Gastrocnemius medialis (tissue), 4 donors: Measurements from ENCODE around the gene DSN1. TPM values are rescaled to one million over a fixed set of nuclear protein-coding genes. Genes with fewer than 3 reads are reported as not detected.

Source experiments
- ATAC-seq, 2 donors: fragments of 150-250 bp; one replicate each; pipeline ENCODE4 v1.9.1; 2016
- DNase-seq, 2 donors: peaks; one replicate each; pipeline ENCODE4 v3.0.0-alpha.2; 2019
- H3K27ac ChIP-seq, 4 donors: fragments of 200-600 bp; sonication (generic); 1 replicate in 1 of 4; 2 replicates in 3 of 4; pipeline ENCODE4 v1.5.1; 2016 to 2018; ENCODE audit warnings: mild to moderate bottlenecking in 2 of 4, moderate library complexity in 1 of 4
- H3K27me3 ChIP-seq, 3 donors: fragments of 200-600 bp; sonication (generic) in 2 of 3; 1 replicate in 1 of 3; 2 replicates in 2 of 3; pipeline versions ENCODE4 v1.5.1 to v1.6.0; 2016 to 2019; ENCODE audit warnings: mild to moderate bottlenecking in 1 of 3, moderate library complexity in 1 of 3
- H3K36me3 ChIP-seq, 2 donors: fragments of 200-600 bp; sonication (generic) in 1 of 2; one replicate each; pipeline ENCODE4 v1.5.1; 2017 to 2018
- H3K4me1 ChIP-seq, 2 donors: fragments of 200-600 bp; sonication (generic) in 1 of 2; one replicate each; pipeline ENCODE4 v1.5.1; 2016 to 2017; ENCODE audit warnings: mild to moderate bottlenecking in 2 of 2
- H3K4me3 ChIP-seq, 4 donors: fragments of 200-600 bp; sonication (generic) in 3 of 4; 1 replicate in 1 of 4; 2 replicates in 3 of 4; pipeline ENCODE4 v1.5.1; 2016 to 2019; ENCODE audit warnings: mild to moderate bottlenecking in 2 of 4
- H3K9me3 ChIP-seq, 3 donors: fragments of 200-600 bp; sonication (generic) in 2 of 3; 1 replicate in 1 of 3; 2 replicates in 2 of 3; pipeline ENCODE4 v1.5.1; 2016 to 2019
- CTCF ChIP-seq, 5 experiments: fragments of 450-650 bp in 3 of 5; fragments of 200-600 bp in 2 of 5; sonication (generic) in 2 of 5; IDR thresholded peaks in 4 of 5; conservative IDR thresholded peaks in 1 of 5; 1 replicate in 4 of 5; 2 replicates in 1 of 5; pipeline ENCODE4 v1.5.1; 2016 to 2019; ENCODE audit warnings: antibody characterized with exemption in 5 of 5, mild to moderate bottlenecking in 3 of 5, moderate library complexity in 3 of 5
- POLR2A ChIP-seq, 2 donors: fragments of 450-650 bp; IDR thresholded peaks; one replicate each; pipeline ENCODE4 v1.6.1; 2017; ENCODE audit warnings: antibody characterized with exemption in 2 of 2, mild to moderate bottlenecking in 2 of 2, moderate library complexity in 2 of 2
- in situ Hi-C, 4 donors: fragments of 200-750 bp; cut with MboI; loops; one replicate each; pipeline versions ENCODE4 v1.15.0 to v1.8.0; 2017; ENCODE audit warnings: low sequenced_read_pairs in 4 of 4
- intact Hi-C: fragments of 100-400 bp; cut with DNase I; formaldehyde crosslinking; loops from one replicate; pipeline ENCODE4 v1.15.1; 2023; ENCODE audit warnings: low total_unique reads
- total RNA-seq, 4 donors: library from RNA; depleted of rRNA; stranded (reverse); fragments of >200 nt; gene quantifications; one replicate each; pipeline versions ENCODE4 v1.1.0 to v1.2.3, GENCODE V29; 2016

Gene DSN1
- total RNA-seq, 4 donors from 2014 or later: 3.2 to 6.3 (median 5.2) TPM

- Histone ChIP-seq H3K27ac (no peak overlapping the region), H3K4me3 (no peak overlapping the region), H3K4me1 (peaks cover 0 to 3% of the 10 kb centered on the region in 2 donors), H3K36me3 (peaks cover 0 to 17% of the 10 kb centered on the region in 2 donors), H3K27me3 (no peaks in the 10 kb centered on the region), H3K9me3 (no peaks in the 10 kb centered on the region)
- in situ Hi-C loops (no loop called here), intact Hi-C loops (no loop called here)
- TF ChIP-seq CTCF (IDR thresholded peaks at IDR 0.05 in 4 of 5, conservative IDR thresholded peaks at IDR 0.05 in 1 of 5): no peak
- TF ChIP-seq POLR2A (IDR thresholded peaks at IDR 0.05): no peak
- no peak for ATAC-seq
- no peak for DNase-seq
Measured at GRCh38 chr20:36793294-36794115, 19.9 kb upstream of the DSN1 start.

DNA sequence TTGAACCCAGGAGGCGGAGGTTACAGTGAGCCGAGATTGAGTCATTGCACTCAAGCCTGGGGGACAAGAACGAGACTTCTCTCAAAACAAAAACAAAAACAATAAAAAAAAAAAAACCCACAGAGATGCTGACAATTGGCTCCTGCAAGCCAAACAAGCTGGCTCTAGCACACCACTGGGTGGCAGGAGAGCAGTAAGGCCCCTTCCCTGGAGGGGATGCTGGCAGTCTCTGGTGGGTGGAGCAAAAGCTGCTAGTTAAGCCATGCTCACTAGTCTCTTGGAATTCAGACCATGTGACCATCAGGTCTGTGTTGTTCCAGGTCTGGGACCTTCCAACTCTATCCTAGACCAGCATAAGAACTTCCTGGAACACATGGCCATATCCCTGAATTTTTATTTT is 18.9 kb upstream of the DSN1 start:
- H3K27ac ChIP-seq: no peak overlapping the region
- in situ Hi-C loops (no loop called here), intact Hi-C loops (no loop called here)
- DNase-seq (no peak), ATAC-seq (no peak)
- no peaks in the 10 kb centered on the region for H3K9me3 ChIP-seq
- H3K36me3 ChIP-seq: peaks cover 0 to 9% of the 10 kb centered on the region in 2 donors
- peaks cover 0 to 3% of the 10 kb centered on the region in 2 donors for H3K4me1 ChIP-seq
- H3K27me3 ChIP-seq: no peaks in the 10 kb centered on the region
- TF ChIP-seq CTCF (IDR thresholded peaks at IDR 0.05 in 4 of 5, conservative IDR thresholded peaks at IDR 0.05 in 1 of 5) (no peak), POLR2A (IDR thresholded peaks at IDR 0.05) (no peak)
- no peak overlapping the region for H3K4me3 ChIP-seq

- H3K27ac ChIP-seq: no peak overlapping the region
- H3K4me1 ChIP-seq: peaks cover 0 to 3% of the 10 kb centered on the region in 2 donors
- ATAC-seq: no peak
- intact Hi-C loops: no loop called here
- peaks cover 0 to 9% of the 10 kb centered on the region in 2 donors for H3K36me3 ChIP-seq
- no peak overlapping the region for H3K4me3 ChIP-seq
- no peak for DNase-seq
- no peaks in the 10 kb centered on the region for H3K27me3 ChIP-seq
- in situ Hi-C loops: no loop called here
- TF ChIP-seq CTCF (IDR thresholded peaks at IDR 0.05 in 4 of 5, conservative IDR thresholded peaks at IDR 0.05 in 1 of 5) (no peak), POLR2A (IDR thresholded peaks at IDR 0.05) (no peak)
- no peaks in the 10 kb centered on the region for H3K9me3 ChIP-seq
Measured at GRCh38 chr20:36791862-36792261, 18.3 kb upstream of the DSN1 start.

GRCh38 chr20:36786663-36787062 is 13.1 kb upstream of the DSN1 start:
- ATAC-seq: no peak
- TF ChIP-seq POLR2A (IDR thresholded peaks at IDR 0.05) (no peak), CTCF (IDR thresholded peaks at IDR 0.05 in 4 of 5, conservative IDR thresholded peaks at IDR 0.05 in 1 of 5) (no peak)
- no peak overlapping the region for H3K4me3 ChIP-seq
- intact Hi-C loops: no loop called here
- in situ Hi-C loops: no loop called here
- no peaks in the 10 kb centered on the region for H3K36me3 ChIP-seq
- no peak overlapping the region for H3K27ac ChIP-seq
- no peaks in the 10 kb centered on the region for H3K4me1 ChIP-seq
- no peaks in the 10 kb centered on the region for H3K9me3 ChIP-seq
- H3K27me3 ChIP-seq: no peaks in the 10 kb centered on the region
- DNase-seq: no peak
